ENCODE measurements around the gene ME1.
"Not testable (repeated sequence)": the region's sequence is repeated elsewhere in the genome, so short reads cannot be mapped to it uniquely, and the experiment has no call there.

DNA sequence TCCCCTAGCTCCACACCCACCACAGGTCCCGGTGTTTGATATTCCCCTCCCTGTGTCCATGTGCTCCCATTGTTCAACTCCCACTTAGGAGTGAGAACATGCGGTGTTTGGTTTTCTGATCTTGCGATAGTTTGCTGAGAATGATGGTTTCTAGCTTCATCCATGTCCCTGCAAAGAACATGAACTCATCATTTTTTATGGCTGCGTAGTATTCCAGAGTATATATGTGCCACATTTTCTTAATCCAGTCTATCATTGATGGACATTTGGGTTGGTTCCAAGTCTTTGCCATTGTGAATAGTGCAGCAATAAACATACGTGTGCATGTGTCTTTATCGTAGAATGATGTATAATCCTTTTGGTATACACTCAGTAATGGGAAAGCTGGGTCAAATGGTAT, 143.6 kb downstream of the ME1 start:
- TF ChIP-seq, protein P1, sequence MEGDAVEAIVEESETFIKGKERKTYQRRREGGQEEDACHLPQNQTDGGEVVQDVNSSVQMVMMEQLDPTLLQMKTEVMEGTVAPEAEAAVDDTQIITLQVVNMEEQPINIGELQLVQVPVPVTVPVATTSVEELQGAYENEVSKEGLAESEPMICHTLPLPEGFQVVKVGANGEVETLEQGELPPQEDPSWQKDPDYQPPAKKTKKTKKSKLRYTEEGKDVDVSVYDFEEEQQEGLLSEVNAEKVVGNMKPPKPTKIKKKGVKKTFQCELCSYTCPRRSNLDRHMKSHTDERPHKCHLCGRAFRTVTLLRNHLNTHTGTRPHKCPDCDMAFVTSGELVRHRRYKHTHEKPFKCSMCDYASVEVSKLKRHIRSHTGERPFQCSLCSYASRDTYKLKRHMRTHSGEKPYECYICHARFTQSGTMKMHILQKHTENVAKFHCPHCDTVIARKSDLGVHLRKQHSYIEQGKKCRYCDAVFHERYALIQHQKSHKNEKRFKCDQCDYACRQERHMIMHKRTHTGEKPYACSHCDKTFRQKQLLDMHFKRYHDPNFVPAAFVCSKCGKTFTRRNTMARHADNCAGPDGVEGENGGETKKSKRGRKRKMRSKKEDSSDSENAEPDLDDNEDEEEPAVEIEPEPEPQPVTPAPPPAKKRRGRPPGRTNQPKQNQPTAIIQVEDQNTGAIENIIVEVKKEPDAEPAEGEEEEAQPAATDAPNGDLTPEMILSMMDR (IDR thresholded peaks at IDR 0.05): not testable (repeated sequence)
- not testable (repeated sequence) for TF ChIP-seq POLR2A (IDR thresholded peaks at IDR 0.05)

Data from sigmoid colon (tissue), 3 donors.